ENCODE data around the gene RECQL. TPM values are rescaled to one million over a fixed set of nuclear protein-coding genes. Genes with fewer than 3 reads are reported as not detected.

RECQL gene
- polyA plus RNA-seq, 3 donors = 16.0 to 21.7 (median 18.6) TPM

- WGBS (ENCODE audit: insufficient coverage) = 0% methylated on average over 6 of the region's 14 CpGs
- H3K36me3 Mint-ChIP-seq = peaks cover 21 to 23% of the 10 kb centered on the region in 2 donors
- Histone ChIP-seq H2AFZ (ENCODE audit: insufficient read depth, low read depth, low read length, poor library complexity, severe bottlenecking) (peak overlapping the region; percentile 98), H4K20me1 (ENCODE audit: insufficient read depth, low read length) (peaks cover 21% of the 10 kb centered on the region), H3K9me3 (replicated peaks in 1 of 2; ENCODE audit: control insufficient read depth in 1 of 2, insufficient read depth in 1 of 2, low read length in 2 of 2) (no peaks in the 10 kb centered on the region), H3K27ac (ENCODE audit: low read depth in 1 of 2, low read length in 2 of 2) (peak overlapping the region; percentile 85 to 94), H3K27me3 (ENCODE audit: control insufficient read depth in 2 of 2, insufficient read depth in 2 of 2, low read length in 2 of 2) (no peaks in the 10 kb centered on the region), H3K79me2 (ENCODE audit: insufficient read depth, low read length) (peaks cover 86% of the 10 kb centered on the region), H3K4me3 (replicated peaks in 1 of 3; ENCODE audit: low read depth in 2 of 3, low read length in 3 of 3) (peak overlapping the region; percentile 76 to 86 (median 83)), H3K4me1 (ENCODE audit: control insufficient read depth in 1 of 2, insufficient read depth in 2 of 2, low read length in 2 of 2) (peaks cover 29 to 38% of the 10 kb centered on the region in 2 donors), H3K36me3 (replicated peaks in 1 of 2; ENCODE audit: control insufficient read depth in 1 of 2, insufficient read depth in 2 of 2, low read length in 2 of 2) (peaks cover 20 to 23% of the 10 kb centered on the region in 2 donors), H3K4me2 (replicated peaks; ENCODE audit: extremely low read depth, low read length, poor library complexity, severe bottlenecking) (peak overlapping the region; percentile 81), H3K9ac (ENCODE audit: insufficient read depth, low read length, poor library complexity, severe bottlenecking) (peak overlapping the region; percentile 92)
- no peaks in the 10 kb centered on the region for H3K27me3 Mint-ChIP-seq (ENCODE audit: low read depth in 3 of 3)
- no peak for TF ChIP-seq CTCF (IDR thresholded peaks at IDR 0.05)
- DNase-seq = peak in 1 of 3 donors; percentile 19
- H3K4me3 Mint-ChIP-seq = no peak overlapping the region
- intact Hi-C loops (cut with micrococcal nuclease) = loop anchor here in 1 of 2 donors (10.0 kb wide), 1 partner anchor 67 kb away; the partner anchor contains the start of gene PYROXD1
- no peaks in the 10 kb centered on the region for H3K9me3 Mint-ChIP-seq
- no peak overlapping the region for H3K27ac Mint-ChIP-seq
- H3K4me1 Mint-ChIP-seq = peaks cover 26% of the 10 kb centered on the region
Observed at GRCh38 chr12:21502164-21502496, 695 bp upstream of the RECQL start.

DNA sequence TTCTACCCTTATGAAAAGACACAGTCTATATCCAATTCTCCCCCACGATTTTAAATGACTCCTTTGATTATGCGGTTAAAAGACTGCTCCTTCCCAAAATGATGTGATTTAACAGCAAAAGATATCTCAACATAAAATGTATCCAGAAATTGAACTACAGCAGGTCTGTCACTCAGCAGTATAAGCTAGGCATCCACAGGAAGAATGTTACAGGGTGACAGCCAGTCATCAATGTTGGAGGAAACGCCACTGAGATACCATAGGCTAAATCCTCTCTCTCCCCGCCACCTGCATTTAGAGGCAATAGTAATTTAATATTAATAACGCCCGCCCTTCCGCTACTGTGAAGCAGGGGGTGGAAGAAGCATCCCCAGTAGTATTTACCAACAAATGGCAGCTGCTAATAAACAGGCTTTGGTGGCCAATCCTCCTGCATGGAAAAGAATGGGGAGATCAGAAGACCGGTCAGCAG is 613 bp downstream of the RECQL start:
- Histone ChIP-seq H3K9me3 (replicated peaks in 1 of 2; ENCODE audit: control insufficient read depth in 1 of 2, insufficient read depth in 1 of 2, low read length in 2 of 2) (no peaks in the 10 kb centered on the region), H3K36me3 (replicated peaks in 1 of 2; ENCODE audit: control insufficient read depth in 1 of 2, insufficient read depth in 2 of 2, low read length in 2 of 2) (peaks cover 33 to 34% of the 10 kb centered on the region in 2 donors), H3K27me3 (ENCODE audit: control insufficient read depth in 2 of 2, insufficient read depth in 2 of 2, low read length in 2 of 2) (no peaks in the 10 kb centered on the region), H3K4me3 (replicated peaks in 1 of 3; ENCODE audit: low read depth in 2 of 3, low read length in 3 of 3) (peak overlapping the region; percentile 76 to 86 (median 83)), H3K27ac (ENCODE audit: low read depth in 1 of 2, low read length in 2 of 2) (peak overlapping the region; percentile 85 to 94), H3K4me2 (replicated peaks; ENCODE audit: extremely low read depth, low read length, poor library complexity, severe bottlenecking) (peak overlapping the region; percentile 81), H2AFZ (ENCODE audit: insufficient read depth, low read depth, low read length, poor library complexity, severe bottlenecking) (peak overlapping the region; percentile 98), H3K4me1 (ENCODE audit: control insufficient read depth in 1 of 2, insufficient read depth in 2 of 2, low read length in 2 of 2) (peaks cover 29 to 38% of the 10 kb centered on the region in 2 donors), H3K79me2 (ENCODE audit: insufficient read depth, low read length) (peaks cover 86% of the 10 kb centered on the region), H4K20me1 (ENCODE audit: insufficient read depth, low read length) (peaks cover 23% of the 10 kb centered on the region), H3K9ac (ENCODE audit: insufficient read depth, low read length, poor library complexity, severe bottlenecking) (peak overlapping the region; percentile 92)
- H3K27ac Mint-ChIP-seq = no peak overlapping the region
- H3K27me3 Mint-ChIP-seq (ENCODE audit: low read depth in 3 of 3) = no peaks in the 10 kb centered on the region
- no peaks in the 10 kb centered on the region for H3K9me3 Mint-ChIP-seq
- peaks cover 26% of the 10 kb centered on the region for H3K4me1 Mint-ChIP-seq
- no peak overlapping the region for H3K4me3 Mint-ChIP-seq
- intact Hi-C loops (cut with micrococcal nuclease) = loop anchor here in 1 of 2 donors (10.0 kb wide), 1 partner anchor 66 kb away; the partner anchor contains the start of gene PYROXD1
- DNase-seq = peak in 1 of 3 donors; percentile 5
- 40% methylated on average over 2 of the region's 8 CpGs for WGBS (ENCODE audit: insufficient coverage)
- peaks cover 33 to 35% of the 10 kb centered on the region in 2 donors for H3K36me3 Mint-ChIP-seq
- TF ChIP-seq CTCF (IDR thresholded peaks at IDR 0.05) = no peak

Measured in CD14-positive monocyte (primary cell).